ENCODE data around the gene DNAI2. TPM values are rescaled to one million over a fixed set of nuclear protein-coding genes. Genes with fewer than 3 reads are reported as not detected.

DNAI2 gene
- polyA plus RNA-seq, 3 donors from 2014 or later: 0.74 TPM; not detected in 2

DNA sequence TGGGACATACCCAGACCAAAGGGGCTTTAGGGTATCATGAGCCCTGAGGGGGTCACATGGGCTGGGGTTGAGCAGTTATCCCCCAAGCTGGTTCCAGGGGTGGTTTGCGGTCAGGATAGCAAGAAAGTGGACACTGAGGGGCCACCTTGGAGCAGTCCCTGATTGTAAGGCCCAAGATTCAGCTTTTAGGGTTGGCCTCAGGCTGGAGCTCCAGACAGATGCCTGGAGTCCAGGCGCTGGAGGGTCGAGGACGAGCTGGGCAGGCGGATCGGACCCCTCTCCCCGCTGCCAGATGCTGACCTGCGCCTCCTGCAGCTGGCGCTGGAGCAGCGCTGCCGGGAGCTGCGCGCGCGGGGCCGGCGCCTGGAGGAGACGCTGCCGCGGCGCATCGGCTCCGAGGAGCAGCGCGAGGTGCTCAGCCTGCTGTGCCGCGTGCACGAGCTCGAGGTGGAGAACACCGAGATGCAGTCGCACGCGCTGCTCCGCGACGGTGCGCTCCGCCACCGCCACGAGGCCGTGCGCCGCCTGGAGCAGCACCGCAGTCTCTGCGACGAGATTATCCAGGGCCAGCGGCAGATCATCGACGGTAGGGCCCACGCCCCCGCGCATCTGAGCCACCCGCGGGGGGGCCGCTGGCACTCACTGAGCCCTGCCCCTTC lies 77.6 kb downstream of the DNAI2 start:
- no peak overlapping the region for H3K4me3 Mint-ChIP-seq
- H3K9me3 Mint-ChIP-seq: peaks cover 0 to 4% (median 0%) of the 10 kb centered on the region in 6 donors
- peaks cover 6 to 17% (median 13%) of the 10 kb centered on the region in 3 donors for H3K27me3 Mint-ChIP-seq (ENCODE audit: low read depth in 3 of 3)
- H3K4me1 Mint-ChIP-seq: peaks cover 0 to 3% of the 10 kb centered on the region in 2 donors
- DNase-seq: no peak
- H3K27ac Mint-ChIP-seq: no peak overlapping the region
- no peaks in the 10 kb centered on the region for H3K36me3 Mint-ChIP-seq

DNA sequence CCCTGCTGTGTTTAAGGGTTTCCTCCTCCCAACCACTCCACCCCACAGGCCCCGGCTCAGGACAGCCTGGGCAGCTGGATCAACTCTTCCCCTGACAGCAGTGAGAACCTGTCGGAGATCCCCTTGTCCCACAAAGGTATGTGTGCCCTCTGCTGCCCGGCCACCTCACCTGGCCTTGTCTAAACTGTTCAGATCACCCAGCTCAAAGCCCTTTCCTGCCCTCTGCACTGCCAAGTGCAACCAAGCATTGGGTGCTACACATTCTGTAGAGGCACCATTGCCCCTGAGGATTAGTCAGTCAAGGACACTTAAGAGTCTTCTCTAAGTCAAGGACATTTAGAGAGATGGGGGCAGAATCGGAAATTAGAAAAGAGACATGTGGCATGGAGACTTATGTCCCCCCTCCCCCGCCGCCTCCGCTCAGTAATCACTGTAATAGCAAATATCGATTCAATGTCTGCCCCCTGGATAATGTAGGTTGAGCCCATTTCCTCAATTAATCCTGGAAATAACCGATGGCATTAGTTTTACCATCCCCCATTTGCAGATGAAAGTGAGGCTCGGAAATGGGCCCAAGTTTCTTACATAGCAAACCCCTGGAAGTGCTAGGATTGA lies 79.5 kb downstream of the DNAI2 start:
- Mint-ChIP-seq H3K27ac (no peak overlapping the region), H3K27me3 (ENCODE audit: low read depth in 3 of 3) (peaks cover 7 to 17% (median 17%) of the 10 kb centered on the region in 3 donors), H3K4me3 (no peak overlapping the region), H3K9me3 (peaks cover 0 to 5% (median 0%) of the 10 kb centered on the region in 6 donors), H3K36me3 (no peaks in the 10 kb centered on the region), H3K4me1 (peaks cover 1 to 8% of the 10 kb centered on the region in 2 donors)
- no peak for DNase-seq

DNA sequence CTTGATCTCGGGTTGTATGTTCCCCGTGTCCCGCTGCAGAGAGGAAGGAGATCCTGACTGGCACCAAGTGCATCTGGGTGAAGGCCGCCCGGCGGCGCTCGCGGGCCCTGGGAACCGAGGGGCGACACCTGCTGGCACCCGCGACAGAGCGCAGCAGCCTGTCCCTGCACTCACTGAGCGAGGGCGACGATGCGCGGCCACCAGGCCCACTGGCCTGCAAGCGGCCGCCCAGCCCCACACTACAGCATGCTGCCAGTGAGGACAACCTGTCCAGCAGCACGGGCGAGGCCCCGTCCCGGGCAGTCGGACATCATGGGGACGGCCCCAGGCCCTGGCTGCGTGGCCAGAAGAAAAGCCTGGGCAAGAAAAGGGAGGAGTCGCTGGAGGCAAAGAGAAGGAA lies 80.1 kb downstream of the DNAI2 start:
- H3K9me3 Mint-ChIP-seq: peaks cover 0 to 4% (median 0%) of the 10 kb centered on the region in 6 donors
- H3K27ac Mint-ChIP-seq: no peak overlapping the region
- no peak overlapping the region for H3K4me3 Mint-ChIP-seq
- H3K36me3 Mint-ChIP-seq: no peaks in the 10 kb centered on the region
- H3K27me3 Mint-ChIP-seq (ENCODE audit: low read depth in 3 of 3): peaks cover 6 to 19% (median 15%) of the 10 kb centered on the region in 3 donors
- H3K4me1 Mint-ChIP-seq: peaks cover 4 to 9% of the 10 kb centered on the region in 2 donors
- peak; percentile 27 to 41 (median 38) for DNase-seq

DNA sequence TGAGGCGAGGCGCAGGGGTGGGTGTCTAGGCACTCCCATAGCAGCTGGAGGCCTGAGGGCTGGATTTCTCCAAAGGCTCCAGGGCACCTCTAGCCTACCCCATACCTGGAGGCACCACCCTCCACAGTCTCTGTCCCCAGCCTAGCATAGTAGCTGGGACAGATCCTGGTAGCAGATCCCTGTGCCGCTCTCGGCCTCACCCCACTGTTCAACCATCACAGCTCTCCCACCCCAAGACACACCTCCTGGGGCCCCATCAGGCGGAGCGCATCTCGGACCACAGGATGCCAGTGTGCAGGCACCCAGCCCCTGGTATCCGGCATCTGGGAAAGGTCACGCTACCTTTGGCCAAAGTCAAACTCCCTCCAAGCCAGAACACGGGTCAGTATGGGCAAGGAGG lies 80.5 kb downstream of the DNAI2 start:
- Mint-ChIP-seq H3K27ac (no peak overlapping the region), H3K27me3 (ENCODE audit: low read depth in 3 of 3) (peaks cover 6 to 19% (median 15%) of the 10 kb centered on the region in 3 donors), H3K4me1 (peaks cover 4 to 9% of the 10 kb centered on the region in 2 donors), H3K4me3 (no peak overlapping the region), H3K36me3 (no peaks in the 10 kb centered on the region), H3K9me3 (peaks cover 0 to 4% (median 0%) of the 10 kb centered on the region in 6 donors)
- no peak for DNase-seq

DNA sequence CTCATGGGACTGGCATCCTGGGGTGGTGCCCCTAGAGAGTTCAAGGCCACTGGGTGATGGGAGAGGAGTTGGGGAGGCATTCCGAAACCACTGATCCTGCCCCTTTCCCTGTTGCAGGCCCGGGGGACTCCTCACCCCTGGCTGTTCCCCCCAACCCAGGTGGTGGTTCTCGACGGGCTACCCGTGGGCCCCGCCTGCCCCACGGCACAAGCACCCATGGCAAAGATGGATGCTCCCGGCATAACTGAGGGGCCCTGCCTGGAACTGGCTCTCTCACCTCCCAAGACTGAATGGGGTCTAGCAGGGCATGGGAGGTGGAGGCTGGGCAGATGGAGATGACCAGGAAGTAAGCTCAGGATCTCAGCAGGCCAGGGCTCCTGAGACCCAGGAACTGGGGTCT lies 81.0 kb downstream of the DNAI2 start:
- H3K9me3 Mint-ChIP-seq: peaks cover 0 to 4% (median 0%) of the 10 kb centered on the region in 6 donors
- peaks cover 6 to 19% (median 15%) of the 10 kb centered on the region in 3 donors for H3K27me3 Mint-ChIP-seq (ENCODE audit: low read depth in 3 of 3)
- H3K4me3 Mint-ChIP-seq: no peak overlapping the region
- DNase-seq: no peak
- H3K27ac Mint-ChIP-seq: no peak overlapping the region
- peaks cover 4 to 9% of the 10 kb centered on the region in 2 donors for H3K4me1 Mint-ChIP-seq
- H3K36me3 Mint-ChIP-seq: no peaks in the 10 kb centered on the region

- peak in 2 of 3 donors; percentile 7 to 30 for DNase-seq
- H3K27ac Mint-ChIP-seq: no peak overlapping the region
- peak overlapping the region in 4 of 5 donors; percentile 21 to 30 (median 26) for H3K4me3 Mint-ChIP-seq
- H3K36me3 Mint-ChIP-seq: no peaks in the 10 kb centered on the region
- peaks cover 6 to 23% (median 11%) of the 10 kb centered on the region in 3 donors for H3K27me3 Mint-ChIP-seq (ENCODE audit: low read depth in 3 of 3)
- peaks cover 0 to 1% (median 0%) of the 10 kb centered on the region in 6 donors for H3K9me3 Mint-ChIP-seq
- peaks cover 4 to 9% of the 10 kb centered on the region in 2 donors for H3K4me1 Mint-ChIP-seq
These were observed 82.8 kb downstream of the DNAI2 start for GRCh38 chr17:74356646-74357465.

- H3K27me3 Mint-ChIP-seq (ENCODE audit: low read depth in 3 of 3): peaks cover 6 to 23% (median 11%) of the 10 kb centered on the region in 3 donors
- H3K27ac Mint-ChIP-seq: no peak overlapping the region
- peak overlapping the region in 3 of 5 donors; percentile 30 to 76 (median 74) for H3K4me3 Mint-ChIP-seq
- H3K4me1 Mint-ChIP-seq: peaks cover 4 to 9% of the 10 kb centered on the region in 2 donors
- DNase-seq: no peak
- no peaks in the 10 kb centered on the region for H3K36me3 Mint-ChIP-seq
- H3K9me3 Mint-ChIP-seq: peaks cover 0 to 1% (median 0%) of the 10 kb centered on the region in 6 donors
These were observed 83.4 kb downstream of the DNAI2 start for GRCh38 chr17:74357466-74357809.

DNA sequence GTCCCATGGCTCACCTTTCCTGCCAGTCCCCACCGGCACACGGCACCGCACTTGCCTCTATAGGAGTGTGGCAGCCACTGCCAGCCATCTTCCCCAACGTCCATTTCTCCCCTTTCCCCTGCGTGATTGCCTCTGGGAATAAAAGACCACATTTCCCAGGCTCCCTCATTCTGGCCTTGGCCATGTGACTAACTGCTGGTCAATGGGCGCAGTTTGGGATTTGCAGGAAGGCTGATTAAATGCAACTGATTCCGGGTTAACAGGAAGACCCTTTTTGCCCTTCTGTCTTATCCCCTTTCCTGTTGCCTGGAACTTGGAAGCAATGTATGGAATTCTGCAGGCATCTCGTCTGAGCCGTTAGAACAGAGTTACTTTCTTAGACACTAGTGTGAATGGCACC lies 84.7 kb downstream of the DNAI2 start:
- H3K36me3 Mint-ChIP-seq: no peaks in the 10 kb centered on the region
- H3K4me1 Mint-ChIP-seq: peaks cover 4 to 9% of the 10 kb centered on the region in 2 donors
- H3K27ac Mint-ChIP-seq: no peak overlapping the region
- no peak for DNase-seq
- peak overlapping the region in 2 of 5 donors; percentile 11 to 57 for H3K4me3 Mint-ChIP-seq
- H3K27me3 Mint-ChIP-seq (ENCODE audit: low read depth in 3 of 3): peaks cover 4 to 23% (median 6%) of the 10 kb centered on the region in 3 donors
- peaks cover 0 to 1% (median 0%) of the 10 kb centered on the region in 6 donors for H3K9me3 Mint-ChIP-seq

GRCh38 chr17:74359916-74360315 lies 85.9 kb downstream of the DNAI2 start:
- H3K4me3 Mint-ChIP-seq: no peak overlapping the region
- no peaks in the 10 kb centered on the region for H3K36me3 Mint-ChIP-seq
- H3K27me3 Mint-ChIP-seq (ENCODE audit: low read depth in 3 of 3): peaks cover 4 to 23% (median 4%) of the 10 kb centered on the region in 3 donors
- peaks cover 4 to 6% of the 10 kb centered on the region in 2 donors for H3K4me1 Mint-ChIP-seq
- peaks cover 0 to 1% (median 0%) of the 10 kb centered on the region in 6 donors for H3K9me3 Mint-ChIP-seq
- DNase-seq: no peak
- H3K27ac Mint-ChIP-seq: no peak overlapping the region

- Mint-ChIP-seq H3K27me3 (ENCODE audit: low read depth in 3 of 3) (peaks cover 4 to 27% (median 4%) of the 10 kb centered on the region in 3 donors), H3K4me1 (peaks cover 4 to 6% of the 10 kb centered on the region in 2 donors), H3K9me3 (peaks cover 0 to 1% (median 0%) of the 10 kb centered on the region in 6 donors), H3K4me3 (no peak overlapping the region), H3K36me3 (no peaks in the 10 kb centered on the region), H3K27ac (no peak overlapping the region)
- DNase-seq: no peak
These were observed 86.8 kb downstream of the DNAI2 start for GRCh38 chr17:74360899-74361229.

GRCh38 chr17:74361230-74362068 lies 87.4 kb downstream of the DNAI2 start, which contains the start of gene BTBD17:
BTBD17 (minus strand) TSS chr17:74361868; CDS start chr17:74361819, 49 bp downstream.
- Mint-ChIP-seq H3K9me3 (peaks cover 0 to 1% (median 0%) of the 10 kb centered on the region in 6 donors), H3K27ac (no peak within 1 kb of the TSS), H3K4me1 (peaks cover 4 to 6% of the 10 kb centered on the region in 2 donors), H3K4me3 (no peak within 1 kb of the TSS), H3K27me3 (ENCODE audit: low read depth in 3 of 3) (peaks cover 4 to 27% (median 6%) of the 10 kb centered on the region in 3 donors), H3K36me3 (no peaks in the 10 kb centered on the region)
- DNase-seq: peak in 2 of 3 donors; percentile 27 to 28

DNA sequence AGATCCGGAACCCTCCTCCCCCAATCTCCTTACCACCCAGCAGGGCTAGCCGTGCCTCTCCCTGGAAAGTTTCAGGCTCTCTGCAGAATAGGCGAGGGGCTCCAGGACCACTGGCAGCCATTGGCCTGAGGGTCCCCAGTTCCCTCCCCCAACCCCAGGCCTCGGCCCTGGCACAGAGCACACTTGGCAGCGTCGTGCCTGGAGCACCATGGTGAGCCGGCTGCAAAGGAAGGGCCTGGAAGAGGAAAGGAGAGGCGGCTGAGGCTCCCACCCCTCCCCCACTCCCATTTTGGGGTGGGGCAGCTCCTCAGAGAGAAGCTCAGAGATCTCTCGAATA lies 88.0 kb downstream of the DNAI2 start:
- DNase-seq: no peak
- peaks cover 0 to 1% (median 0%) of the 10 kb centered on the region in 6 donors for H3K9me3 Mint-ChIP-seq
- H3K36me3 Mint-ChIP-seq: no peaks in the 10 kb centered on the region
- H3K27me3 Mint-ChIP-seq (ENCODE audit: low read depth in 3 of 3): peaks cover 4 to 29% (median 5%) of the 10 kb centered on the region in 3 donors
- H3K4me3 Mint-ChIP-seq: no peak overlapping the region
- H3K27ac Mint-ChIP-seq: no peak overlapping the region
- H3K4me1 Mint-ChIP-seq: peaks cover 4 to 6% of the 10 kb centered on the region in 2 donors

All from immature natural killer cell (primary cell).